NCI-H1417 treated with DMSO at 0.1 percent for 48 hours (cell line): Measurements from ENCODE around the gene HNRNPA3.
"Not testable (repeated sequence)": the region's sequence is repeated elsewhere in the genome, so short reads cannot be mapped to it uniquely, and the experiment has no call there.

Source experiments
- DNase-seq: peaks from one replicate; lab custom pipeline; 2025; lab: John Stamatoyannopoulos, UW

The HNRNPA3 gene

DNA sequence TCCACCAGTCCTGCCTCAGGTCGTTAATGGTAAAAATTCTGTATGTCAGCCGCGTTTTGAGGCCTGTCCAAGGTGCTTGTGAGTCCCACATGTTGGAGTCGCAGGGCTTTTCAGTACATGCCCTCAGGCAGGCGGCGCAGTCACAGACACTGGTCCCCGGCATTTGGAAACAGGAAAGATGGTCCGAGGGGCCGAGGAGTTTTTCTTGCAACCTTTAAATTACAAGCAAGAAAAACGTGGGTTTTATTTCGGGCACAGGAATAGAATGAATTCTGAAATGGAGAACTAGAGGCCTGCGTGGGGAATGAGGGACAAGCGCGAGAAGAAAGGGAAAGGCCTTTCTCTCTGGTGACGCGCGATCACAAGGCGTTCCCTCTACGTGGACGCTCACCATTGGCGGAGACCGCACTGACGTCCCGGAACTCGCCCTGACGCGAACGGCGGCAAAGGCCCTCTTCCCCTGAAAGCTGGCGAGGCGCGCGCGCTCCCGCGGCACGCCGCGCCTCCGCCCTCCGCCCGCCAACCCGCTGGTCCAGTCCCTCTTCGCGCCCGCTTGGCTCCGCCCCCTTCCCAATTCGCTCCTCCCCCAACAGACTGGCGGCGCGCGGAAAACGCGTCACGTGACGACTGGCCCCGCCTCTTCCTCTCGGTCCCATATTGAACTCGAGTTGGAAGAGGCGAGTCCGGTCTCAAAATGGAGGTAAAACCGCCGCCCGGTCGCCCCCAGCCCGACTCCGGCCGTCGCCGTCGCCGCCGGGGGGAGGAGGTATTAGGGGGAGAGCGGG, at the start of gene HNRNPA3:
Gene HNRNPA3, plus strand, starts transcription at position 689 of the 785 bp plus-strand sequence. Its CDS starts 6 bp downstream, at position 695.
- peak; percentile 94 for DNase-seq

DNA sequence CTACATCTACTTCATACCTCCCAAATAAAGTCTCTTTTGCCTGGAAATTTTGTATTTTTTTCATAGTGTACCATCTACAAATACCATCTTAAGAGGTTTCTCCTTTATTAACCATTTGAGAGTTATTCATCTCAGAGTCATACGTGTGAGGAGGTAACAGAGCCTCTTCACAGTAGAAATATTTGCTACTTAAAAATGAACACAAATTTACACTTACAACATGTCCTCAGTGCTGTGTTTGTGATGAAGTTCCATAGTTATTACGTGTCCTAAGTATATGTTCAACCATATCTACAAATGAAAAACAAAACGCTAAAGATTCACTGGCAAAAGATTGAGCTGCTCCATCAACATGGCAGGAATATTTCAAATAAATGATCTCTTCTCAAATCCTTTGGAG, 48.5 kb upstream of the HNRNPA3 start:
- DNase-seq, result no peak

DNA sequence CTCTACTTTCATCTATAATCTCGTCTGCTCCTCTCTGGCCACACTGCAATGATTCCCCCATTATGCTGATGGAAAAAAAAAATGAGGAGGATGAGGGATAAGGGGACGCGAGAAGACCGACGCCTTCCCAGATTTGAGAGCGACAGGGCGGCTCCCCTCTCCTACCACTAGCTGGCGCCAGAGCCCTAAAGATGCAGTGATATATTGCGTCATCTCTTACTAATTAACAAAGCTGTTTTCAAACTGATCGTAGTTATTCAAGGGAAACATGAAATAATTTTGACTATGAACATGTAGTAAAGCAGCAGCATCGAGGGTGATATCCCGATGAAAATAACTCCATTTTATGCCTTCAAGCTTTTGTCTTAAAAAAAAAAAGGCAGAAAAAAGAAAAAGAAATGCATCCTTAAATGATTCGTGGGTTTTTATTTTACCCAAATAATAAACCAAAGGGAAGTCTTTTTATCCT, 48.0 kb upstream of the HNRNPA3 start:
- peak; percentile 89 for DNase-seq

DNA sequence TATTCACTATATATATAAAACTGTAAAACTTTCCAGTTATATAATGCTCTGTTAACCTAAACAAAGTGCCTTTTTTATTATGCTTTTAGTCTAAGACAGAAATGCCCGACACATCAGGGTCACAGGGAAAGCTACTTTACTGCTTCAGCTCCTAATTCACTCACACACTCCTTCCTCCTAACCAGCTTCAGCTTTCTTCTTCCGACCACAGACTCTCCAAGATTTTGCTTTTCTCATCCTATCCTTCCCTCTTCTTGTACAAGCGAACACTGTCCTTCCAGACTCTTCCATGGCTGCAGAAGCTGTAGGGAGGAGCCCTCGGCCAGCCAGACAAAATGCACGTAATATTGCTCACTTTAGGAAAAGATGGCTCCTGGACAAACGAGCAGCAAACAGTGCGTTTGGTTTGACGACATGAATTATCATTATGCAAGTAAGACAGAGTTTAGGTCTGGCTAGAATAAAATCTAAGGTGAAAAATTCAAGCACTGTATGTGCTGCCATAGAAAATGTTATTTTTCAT, 47.5 kb upstream of the HNRNPA3 start:
- DNase-seq, result peak; percentile 61

DNA sequence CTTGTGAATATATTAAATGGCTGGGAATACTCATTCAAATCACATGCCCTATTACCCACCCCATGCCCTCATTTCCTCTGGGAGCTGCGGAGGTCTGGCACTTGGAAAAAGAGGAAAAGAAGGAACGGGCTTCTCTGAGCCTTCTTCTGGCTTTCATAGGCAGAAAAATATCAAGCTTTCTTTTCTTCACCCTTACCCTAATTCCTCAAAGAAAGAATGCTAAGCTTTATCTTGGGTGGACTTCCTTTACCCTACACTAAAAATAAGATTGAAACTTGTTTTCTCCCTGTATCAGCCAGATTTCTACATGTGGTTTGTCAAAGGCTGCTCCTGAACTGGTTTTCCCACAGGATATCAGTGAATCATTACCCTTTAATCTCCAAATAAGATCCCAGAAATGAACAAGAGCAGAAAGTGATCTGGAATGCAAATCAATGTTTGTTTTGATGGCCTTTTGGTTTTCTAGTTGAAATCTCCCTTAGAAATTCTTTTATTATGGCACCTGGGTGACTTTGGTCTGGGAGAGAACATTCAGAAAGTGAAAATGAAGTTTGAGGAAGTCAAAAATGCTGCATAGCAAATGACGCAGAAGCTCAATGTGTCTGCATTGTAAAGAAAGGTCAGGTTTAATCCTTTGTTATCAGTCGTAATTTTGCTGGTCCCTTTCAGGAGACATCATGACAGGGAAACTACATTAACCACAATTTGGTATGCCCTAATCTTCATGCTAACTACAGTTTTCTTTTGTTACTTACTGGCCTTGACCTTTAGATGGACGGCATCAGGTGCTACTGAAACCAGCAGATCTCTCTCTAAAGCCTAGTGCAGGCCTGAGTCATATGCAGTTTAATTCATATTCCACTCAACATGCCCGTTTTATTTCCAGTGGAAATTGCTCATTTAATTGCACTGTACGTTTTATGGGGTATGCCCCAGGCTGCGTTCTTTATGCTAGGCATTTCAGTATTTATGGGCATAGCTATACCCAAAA, 46.6 kb upstream of the HNRNPA3 start:
- DNase-seq, result peak; percentile 16

DNA sequence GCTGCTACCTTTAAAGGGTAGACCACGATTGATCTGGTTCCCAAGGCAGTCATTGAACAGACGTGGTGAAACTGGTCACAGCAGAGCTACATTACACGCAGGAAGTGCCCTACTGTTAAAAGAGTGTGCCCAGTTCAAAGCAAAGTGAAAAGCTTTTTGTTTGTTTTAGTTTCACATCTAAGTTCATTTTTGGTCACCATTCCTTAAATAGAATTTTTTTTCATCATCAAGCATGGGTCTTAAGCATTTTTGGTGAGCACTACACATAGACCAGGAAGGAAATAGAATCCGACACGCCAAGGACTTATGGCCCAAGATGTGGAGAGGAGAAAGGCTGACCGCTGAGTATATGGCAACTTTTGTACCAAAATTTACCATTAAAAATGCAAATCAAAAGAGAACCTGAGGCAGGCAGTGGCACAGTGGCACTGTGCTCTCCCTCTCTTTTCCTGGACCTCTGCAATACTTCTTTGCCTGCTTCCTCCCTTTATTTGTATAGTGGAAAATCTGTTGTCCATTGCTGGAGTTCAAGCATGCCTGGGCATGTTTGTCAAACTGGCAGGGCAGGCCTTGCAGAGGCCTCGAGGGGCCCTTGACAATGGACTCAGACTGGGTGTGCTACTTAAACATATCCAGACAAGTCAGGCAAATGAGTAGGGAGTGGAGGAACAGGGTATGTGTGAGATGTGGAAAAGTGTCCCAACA, 42.6 kb upstream of the HNRNPA3 start:
- peak; percentile 82 for DNase-seq

DNA sequence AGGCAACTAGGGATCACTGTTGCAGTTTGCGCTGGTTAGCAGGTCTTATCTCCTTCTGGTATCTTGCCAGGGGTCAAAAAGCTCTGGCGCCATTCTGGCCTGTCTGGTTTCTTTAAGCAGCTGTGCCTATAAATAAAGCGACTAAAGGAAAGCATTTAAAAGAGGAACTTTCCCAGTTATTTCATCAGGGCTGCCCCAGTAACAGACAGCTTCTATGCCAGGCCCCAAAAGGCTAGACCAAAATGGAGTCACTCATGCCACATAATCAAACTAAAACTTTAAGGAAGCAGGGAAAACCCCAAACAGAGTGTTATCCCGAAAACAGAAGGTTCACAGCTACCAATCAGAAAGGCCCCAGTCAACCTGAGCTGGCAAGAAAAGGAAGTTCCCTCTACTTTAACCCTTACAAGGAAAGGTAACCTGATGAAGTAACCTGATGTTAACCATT, 41.2 kb upstream of the HNRNPA3 start:
- DNase-seq, result no peak

DNA sequence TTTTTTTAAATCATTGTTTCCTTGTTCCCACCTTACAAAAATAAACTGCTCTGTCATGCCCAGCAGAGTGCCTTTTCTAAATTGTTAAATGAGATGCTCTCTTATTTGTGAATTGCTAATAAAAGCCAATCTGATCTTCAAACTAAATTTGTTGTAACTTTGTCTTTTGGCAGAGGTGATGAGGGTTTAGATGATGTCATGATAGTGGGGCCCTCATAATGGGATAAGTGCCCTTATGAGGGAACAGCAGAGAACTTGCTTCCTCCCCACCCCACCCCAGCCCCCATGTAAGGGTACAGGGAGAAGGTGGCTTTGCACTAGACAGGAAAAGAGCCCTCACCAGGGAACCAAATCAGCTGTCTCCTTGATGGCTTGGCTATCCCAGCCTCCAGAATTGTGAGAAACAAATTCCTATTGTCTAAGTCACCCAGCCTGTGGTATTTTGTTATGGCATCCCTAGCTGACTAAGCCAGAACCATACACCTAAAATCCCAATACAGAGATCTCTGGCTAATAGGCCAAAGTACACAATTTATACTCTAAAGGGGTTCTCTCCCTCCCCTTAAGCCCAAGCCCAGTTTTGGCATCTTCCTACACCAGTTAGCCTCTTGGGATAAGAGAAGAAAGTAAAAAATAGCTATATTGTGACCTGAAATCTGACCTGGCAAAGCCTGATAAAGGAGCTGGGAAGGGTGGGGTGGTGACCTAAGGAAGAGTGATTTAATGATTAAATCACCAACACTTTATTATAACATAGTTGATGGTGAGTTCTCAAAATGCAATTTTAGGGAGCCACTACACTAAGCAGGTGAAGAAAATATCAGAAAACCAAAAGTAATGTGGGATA, 40.3 kb upstream of the HNRNPA3 start:
- DNase-seq, result no peak

DNA sequence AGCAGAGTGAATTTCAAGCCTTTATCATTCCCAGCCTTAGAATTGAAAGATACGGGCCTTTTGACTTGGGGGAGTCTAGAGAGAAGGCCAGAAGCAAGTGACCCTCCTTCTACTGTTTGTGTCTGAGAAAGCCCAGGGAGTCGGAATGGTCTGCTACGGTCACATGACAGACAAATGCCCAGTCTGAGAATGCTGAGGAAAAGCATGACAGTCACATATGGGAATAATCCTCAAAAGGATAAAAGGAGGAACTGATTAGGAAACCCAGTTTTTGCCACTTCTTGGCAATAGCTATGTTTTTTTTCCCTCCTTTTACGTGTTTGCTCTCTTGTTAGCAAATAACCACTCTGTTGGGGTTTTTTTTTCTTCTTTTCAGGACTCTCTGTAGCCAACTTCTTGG, 38.1 kb upstream of the HNRNPA3 start:
- no peak for DNase-seq

DNA sequence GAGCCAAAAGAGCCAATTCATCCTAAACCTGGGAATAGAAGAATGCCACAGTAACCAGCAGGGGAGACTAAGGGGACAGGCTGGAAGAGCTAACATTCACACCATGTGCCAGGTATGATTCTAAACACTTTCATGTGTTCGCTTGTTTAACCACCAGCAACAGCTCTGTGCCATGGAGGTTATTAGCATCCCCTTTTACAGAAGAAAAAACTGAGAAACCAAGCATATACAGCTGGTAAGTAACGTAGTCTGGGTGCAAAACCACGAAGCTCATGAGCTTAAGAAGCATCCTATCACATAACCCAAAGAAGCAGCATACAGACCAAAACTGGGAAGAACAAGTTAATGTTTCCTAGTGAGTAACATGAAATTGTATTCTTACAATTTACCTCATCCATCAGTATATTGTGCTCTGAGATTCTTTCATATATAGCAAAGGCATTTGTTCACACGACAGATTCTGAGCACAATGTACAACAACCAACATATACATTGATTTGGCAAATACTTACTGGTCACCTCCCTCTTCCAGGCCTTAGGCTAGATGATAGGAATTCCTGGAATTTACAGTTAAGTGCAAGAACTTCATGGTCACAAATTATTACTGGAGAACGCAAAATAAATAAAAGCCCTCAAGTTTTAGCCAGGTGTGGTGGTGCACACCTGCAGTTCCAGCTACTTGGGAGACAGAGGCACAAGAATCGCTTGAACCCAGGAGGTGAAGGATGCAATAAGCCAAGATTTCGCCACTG, 36.5 kb upstream of the HNRNPA3 start:
- DNase-seq, result no peak

DNA sequence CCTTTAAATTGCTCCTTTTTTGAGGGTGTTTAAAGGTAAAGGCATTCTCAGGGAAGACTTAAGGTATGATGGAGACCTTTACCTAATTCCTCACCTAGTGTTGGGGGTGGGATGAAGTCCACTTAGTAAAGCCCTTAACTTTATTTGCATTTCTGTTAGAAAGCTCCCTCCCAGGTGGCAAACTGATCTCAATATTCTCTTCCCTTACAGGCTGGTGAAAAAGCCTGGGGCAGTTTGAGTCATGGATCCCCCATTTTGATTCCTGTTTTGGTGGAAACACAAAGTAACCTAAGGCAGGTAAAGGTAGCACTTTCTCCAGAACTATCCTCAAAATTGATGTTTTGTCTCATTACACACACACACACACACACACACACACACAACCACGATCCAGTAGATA, 33.8 kb upstream of the HNRNPA3 start:
- DNase-seq, result no peak

DNA sequence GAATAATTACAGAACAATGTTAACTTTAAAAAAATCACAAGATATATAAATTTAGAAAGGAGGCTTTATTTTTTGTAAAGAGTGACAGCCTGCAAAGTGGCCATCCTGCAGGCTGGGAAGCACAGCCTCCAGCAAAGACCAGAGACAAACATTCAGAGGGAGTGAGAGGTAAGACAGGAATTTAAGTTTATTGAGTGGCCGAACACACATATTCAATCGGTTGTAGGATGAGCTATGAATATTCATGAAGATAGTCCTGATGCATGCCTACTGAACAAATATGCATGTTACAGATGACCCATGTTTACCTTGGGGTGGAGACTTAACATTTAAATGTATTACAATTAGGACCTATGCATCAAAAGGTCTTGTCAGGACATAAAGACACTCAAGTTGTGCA, 33.4 kb upstream of the HNRNPA3 start:
- DNase-seq, result no peak

DNA sequence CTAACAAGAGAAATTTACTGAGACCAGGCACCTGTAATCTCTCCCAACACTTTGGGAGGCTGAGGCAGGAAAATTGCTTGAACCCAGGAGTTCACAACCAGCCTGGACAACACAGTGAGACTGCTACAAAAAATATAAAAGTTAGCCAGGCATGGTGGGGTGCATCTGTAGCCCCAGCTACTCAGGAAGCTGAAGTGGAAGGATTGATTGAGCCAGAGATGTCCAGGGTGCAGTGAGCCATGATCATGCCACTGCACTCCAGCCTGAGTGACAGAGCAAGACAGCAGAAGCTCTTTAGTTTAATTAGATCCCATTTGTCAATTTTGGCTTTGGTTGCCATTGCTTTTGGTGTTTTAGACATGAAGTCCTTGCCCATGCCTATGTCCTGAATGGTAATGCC, 32.9 kb upstream of the HNRNPA3 start:
- DNase-seq, result not testable (repeated sequence)

DNA sequence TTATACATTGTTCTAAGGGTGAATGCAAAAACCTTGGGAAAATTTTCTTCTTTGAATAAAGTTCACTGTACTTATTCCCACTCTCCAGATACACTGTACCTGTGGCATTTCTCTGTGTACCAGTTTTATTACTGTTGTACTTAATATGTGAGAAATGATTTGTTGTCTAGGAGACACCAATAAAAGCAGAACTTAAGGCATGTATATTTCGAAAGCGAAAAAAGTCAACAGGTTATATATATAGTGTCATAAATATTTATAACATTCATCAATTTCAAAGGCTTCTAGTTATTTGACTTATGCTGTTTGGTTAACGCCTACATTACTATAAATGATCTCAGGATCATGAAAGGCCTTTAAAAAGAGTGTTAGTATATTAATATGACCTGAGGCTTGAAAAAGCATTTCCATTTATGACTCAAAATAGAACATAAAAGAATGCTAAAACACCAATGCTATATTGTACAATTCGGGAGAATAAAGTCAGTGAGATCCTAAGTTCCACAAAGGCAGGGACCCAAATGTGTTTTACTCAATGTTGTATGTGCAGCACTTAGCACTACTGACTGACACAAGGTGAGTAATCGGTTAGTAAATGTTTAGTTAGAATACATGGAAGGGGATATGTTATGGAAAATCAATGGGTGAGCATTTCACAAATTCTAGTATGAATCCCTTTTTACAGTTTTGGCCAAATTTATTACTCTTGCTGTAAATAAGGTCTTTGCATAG, 32.2 kb upstream of the HNRNPA3 start:
- DNase-seq, result no peak

DNA sequence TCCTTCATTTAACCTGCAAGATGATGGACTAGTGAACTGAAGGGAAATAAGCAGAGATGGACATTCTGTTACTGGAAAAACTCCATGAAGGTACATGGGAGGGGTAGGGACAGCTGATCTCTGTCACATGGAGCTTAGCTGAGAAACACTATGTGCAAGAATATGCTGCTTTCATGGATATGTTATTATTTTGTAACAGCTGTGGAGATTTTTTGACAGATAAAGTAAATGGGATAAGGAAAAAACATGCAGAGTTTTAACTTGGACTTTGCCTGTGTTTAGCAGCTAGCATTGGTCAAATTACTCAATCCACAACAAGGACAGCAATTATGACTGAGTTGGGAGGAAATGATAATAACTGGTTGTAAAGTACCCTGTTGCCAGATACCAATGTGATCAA, 28.7 kb upstream of the HNRNPA3 start:
- no peak for DNase-seq

DNA sequence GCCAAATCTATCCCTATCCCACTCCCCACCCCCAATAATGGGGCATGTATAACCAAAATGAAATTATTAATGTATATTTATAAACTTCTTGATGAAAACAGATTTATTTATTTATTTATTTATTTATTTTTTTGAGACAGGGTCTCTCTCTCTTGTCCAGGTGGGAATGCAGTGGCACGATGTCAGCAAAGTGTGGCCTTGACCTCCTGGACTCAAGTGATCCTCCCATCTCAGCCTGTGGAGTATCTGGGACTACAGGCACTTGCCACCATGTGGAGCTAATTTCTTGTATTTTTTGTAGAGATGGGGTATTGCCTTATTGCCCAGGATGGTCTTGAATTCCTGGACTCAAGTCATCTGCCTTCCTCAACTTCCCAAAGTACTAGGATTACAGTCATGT, 28.0 kb upstream of the HNRNPA3 start:
- DNase-seq, result no peak

DNA sequence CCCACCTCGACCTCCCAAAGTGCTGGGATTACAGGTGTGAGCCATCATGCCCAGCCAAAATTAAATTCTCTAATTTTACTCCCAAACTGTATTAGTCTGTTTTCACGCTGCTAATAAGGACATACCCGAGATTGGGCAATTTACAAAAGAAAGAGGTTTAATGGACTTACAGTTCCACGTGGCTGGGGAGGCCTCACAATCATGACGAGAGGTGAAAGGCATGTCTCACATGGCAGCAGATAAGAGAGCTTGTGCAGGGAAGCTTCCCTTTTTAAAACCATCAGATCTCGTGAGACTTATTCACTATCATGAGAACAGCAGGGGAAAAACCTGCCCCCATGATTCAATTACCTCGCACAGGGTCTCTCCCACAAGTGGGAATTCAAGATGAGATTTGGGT, 26.6 kb upstream of the HNRNPA3 start:
- not testable (repeated sequence) for DNase-seq

DNA sequence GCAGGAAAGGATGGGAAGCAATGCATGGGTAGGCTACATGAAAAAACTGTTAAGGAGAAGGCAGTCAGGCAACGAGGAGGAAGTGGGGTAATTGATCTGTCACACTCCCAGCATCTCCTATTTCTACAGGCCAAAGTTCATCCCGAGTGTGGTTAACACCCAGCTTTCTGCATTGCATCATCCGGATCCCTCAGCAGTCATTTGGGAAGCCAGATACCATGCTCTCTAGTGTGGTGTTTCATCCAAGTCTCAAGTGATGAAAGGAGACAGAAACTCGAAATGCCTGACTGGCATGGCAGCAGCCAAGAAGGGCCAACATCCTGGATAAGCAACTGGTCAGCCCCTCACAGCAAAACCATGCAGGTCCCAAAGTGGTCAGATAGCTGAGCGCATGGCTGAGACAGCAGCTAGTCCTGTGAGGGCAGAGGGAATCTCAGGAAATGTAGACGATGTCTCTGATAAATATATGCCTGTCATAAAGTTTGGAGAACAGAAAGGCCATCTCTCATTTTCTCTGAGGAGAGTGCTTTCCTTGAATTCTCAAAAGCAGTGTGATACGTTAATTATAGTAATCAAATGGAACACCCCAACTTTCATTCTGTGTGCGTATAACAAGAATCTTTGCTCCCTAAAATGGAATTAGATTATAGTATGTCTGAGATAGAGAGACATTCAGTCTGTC, 24.8 kb upstream of the HNRNPA3 start:
- DNase-seq, result no peak
